OCI-LY7 (cell line): Measurements from ENCODE around the gene SPINDOC. TPM values are rescaled to one million over a fixed set of nuclear protein-coding genes. Genes with fewer than 3 reads are reported as not detected.

Source experiments
- BruUV-seq: library from RNA; stranded (reverse); fragments of 400-500 nt; replicated peaks from 2 replicates; lab custom pipeline; 2021; lab: Mats Ljungman, UMichigan
- CTCF ChIA-PET: fragments of 300-600 bp; sonication (Branson Sonifier 250); formaldehyde crosslinking; loops from one replicate; lab custom pipeline; 2022; ENCODE audit warnings: antibody characterized with exemption; ENCODE audit not compliant: unreplicated experiment; lab: Charles Lee
- POLR2A ChIA-PET: fragments of 300-600 bp; sonication (Branson Sonifier 250); formaldehyde crosslinking; loops from one replicate; lab custom pipeline; 2022; ENCODE audit warnings: antibody characterized with exemption; lab: Charles Lee
- DNase-seq: peaks from one replicate; pipeline ENCODE4 v3.0.0-alpha.2; 2015; ENCODE audit warnings: low spot score
- H2AFZ ChIP-seq: fragments of 200-600 bp; sonication (generic), shearing (Covaris generic); 2 replicates; pipeline ENCODE4 v1.6.1; 2014; ENCODE audit warnings: mild to moderate bottlenecking, antibody characterized with exemption, low read length, moderate library complexity
- H3K27ac ChIP-seq: fragments of 200-600 bp; sonication (generic); 2 replicates; pipeline ENCODE4 v1.5.1; 2014; ENCODE audit warnings: mixed run types, low read depth, mild to moderate bottlenecking, moderate library complexity, low read length, inconsistent platforms; ENCODE audit not compliant: poor library complexity, severe bottlenecking
- H3K36me3 ChIP-seq: fragments of 200-600 bp; sonication (generic); 2 replicates; pipeline ENCODE4 v1.6.1; 2014; ENCODE audit warnings: mild to moderate bottlenecking, antibody characterized with exemption, low read length, moderate library complexity, mixed read lengths; ENCODE audit not compliant: insufficient read depth
- H3K4me1 ChIP-seq: fragments of 200-600 bp; sonication (generic); 2 replicates; pipeline ENCODE4 v1.5.1; 2014; ENCODE audit warnings: mild to moderate bottlenecking, low read length; ENCODE audit not compliant: insufficient read depth, poor library complexity, severe bottlenecking
- H3K4me2 ChIP-seq: fragments of 200-600 bp; sonication (generic); 2 replicates; pipeline ENCODE4 v1.6.1; 2014; ENCODE audit warnings: mild to moderate bottlenecking, low read length
- H3K4me3 ChIP-seq: fragments of 200-600 bp; sonication (generic); 2 replicates; pipeline ENCODE4 v1.5.1; 2014; ENCODE audit warnings: mild to moderate bottlenecking, low read depth, low read length; ENCODE audit not compliant: poor library complexity, severe bottlenecking
- H3K79me2 ChIP-seq: fragments of 200-600 bp; sonication (generic); 2 replicates; pipeline ENCODE4 v1.6.1; 2016; ENCODE audit warnings: low read depth, mild to moderate bottlenecking, low read length, moderate library complexity, mixed read lengths; ENCODE audit not compliant: insufficient read depth
- H3K9me2 ChIP-seq: fragments of 200-600 bp; sonication (generic); 2 replicates; pipeline ENCODE4 v1.6.1; 2016; ENCODE audit warnings: mild to moderate bottlenecking, low read length, mixed read lengths; ENCODE audit not compliant: insufficient read depth
- H3K9me3 ChIP-seq: fragments of 200-600 bp; sonication (generic); 2 replicates; pipeline ENCODE4 v1.6.1; 2014; ENCODE audit warnings: mild to moderate bottlenecking, mixed run types, low read length, mixed read lengths
- H4K20me1 ChIP-seq: fragments of 200-600 bp; sonication (generic); 2 replicates; pipeline ENCODE4 v1.6.1; 2014; ENCODE audit warnings: mild to moderate bottlenecking, antibody characterized with exemption, low read length, moderate library complexity, mixed read lengths; ENCODE audit not compliant: insufficient read depth
- CTCF ChIP-seq: fragments of 200-600 bp; sonication (generic); conservative IDR thresholded peaks from 2 replicates; pipeline ENCODE4 v1.5.1; 2014; ENCODE audit warnings: mild to moderate bottlenecking, antibody characterized with exemption, low read length, moderate library complexity, mixed read lengths
- EZH2phosphoT487 ChIP-seq: fragments of 200-600 bp; sonication (generic); IDR thresholded peaks from 2 replicates; pipeline ENCODE4 v1.6.1; 2018; ENCODE audit warnings: low read depth, borderline replicate concordance, mild to moderate bottlenecking, mixed run types, antibody characterized with exemption, low read length, moderate library complexity, mixed read lengths
- intact Hi-C: fragments of 100-400 bp; cut with micrococcal nuclease; formaldehyde crosslinking; loops from one replicate; pipeline ENCODE4 v1.10.0; 2022; ENCODE audit not compliant: unreplicated experiment
- total RNA-seq, 2 experiments: library from RNA; depleted of rRNA in 1 of 2; stranded (reverse); fragments of >200 nt in 1 of 2; shearing (Covaris generic) in 1 of 2; gene quantifications; 2 replicates each; pipeline ENCODE4 v1.2.3, GENCODE V29; 2014 to 2022

Gene SPINDOC
- total RNA-seq, 2 experiments from 2014 or later: 57.9 to 81.8 TPM

- Histone ChIP-seq H2AFZ (no peak overlapping the region), H3K36me3 (peaks cover 69% of the 10 kb centered on the region), H3K9me2 (no peaks in the 10 kb centered on the region), H3K9me3 (no peaks in the 10 kb centered on the region), H3K4me1 (peaks cover 9% of the 10 kb centered on the region), H3K4me2 (no peak overlapping the region), H4K20me1 (peaks cover 8% of the 10 kb centered on the region), H3K79me2 (peaks cover 65% of the 10 kb centered on the region), H3K27ac (no peak overlapping the region), H3K4me3 (no peak overlapping the region)
- TF ChIP-seq EZH2phosphoT487: no peak
- TF ChIP-seq CTCF: no peak
- POLR2A ChIA-PET: interaction anchor here (0.5 to 1.2 kb wide), 4 partner anchors 13 to 1261 kb away, joined by 3 to 5 read pairs (median 3); no protein-coding TSS in a partner anchor
- DNase-seq: no peak
- intact Hi-C loops: no loop called here
- BruUV-seq: no TSS peak
- CTCF ChIA-PET: interaction anchor here (1.0 kb wide), 1 partner anchor 16 kb away, joined by 3 read pairs; no protein-coding TSS in a partner anchor
These were observed 42.7 kb downstream of the SPINDOC start for GRCh38 chr11:63855975-63856374.

- ChIA-PET POLR2A (interaction anchor here (1.5 kb wide), 1 partner anchor 11 kb away, joined by 6 read pairs; no protein-coding TSS in a partner anchor), CTCF (no interaction called here)
- Histone ChIP-seq H3K4me3 (no peak overlapping the region), H2AFZ (no peak overlapping the region), H3K4me1 (peaks cover 3% of the 10 kb centered on the region), H3K9me2 (no peaks in the 10 kb centered on the region), H3K9me3 (no peaks in the 10 kb centered on the region), H3K79me2 (peaks cover 42% of the 10 kb centered on the region), H3K36me3 (peaks cover 56% of the 10 kb centered on the region), H4K20me1 (no peaks in the 10 kb centered on the region), H3K4me2 (no peak overlapping the region), H3K27ac (no peak overlapping the region)
- TF ChIP-seq CTCF (no peak), EZH2phosphoT487 (no peak)
- intact Hi-C loops: loop anchor here (2.0 kb wide), 1 partner anchor 18 kb away; no protein-coding TSS in a partner anchor
- no peak for DNase-seq
- no TSS peak for BruUV-seq
These were observed 45.6 kb downstream of the SPINDOC start for GRCh38 chr11:63858628-63859550.
